GM23338 (cell line): ENCODE data around the gene XPNPEP1. TPM values are rescaled to one million over a fixed set of nuclear protein-coding genes. Genes with fewer than 3 reads are reported as not detected.

Experiments
- ATAC-seq: fragments of 200-7000 bp; cut with Tn5 transposase; 3 replicates; pipeline ENCODE4 v1.9.1; 2020
- DNase-seq: peaks from one replicate; pipeline ENCODE4 v3.0.0-alpha.2; 2015; ENCODE audit warnings: low spot score
- H2AFZ ChIP-seq: fragments of 200-600 bp; sonication (generic); 2 replicates; pipeline ENCODE4 v1.8.0; 2016; ENCODE audit warnings: antibody characterized with exemption, mild to moderate bottlenecking, moderate library complexity
- H3F3A ChIP-seq: fragments of 200-600 bp; sonication (generic); replicated peaks from 2 replicates; pipeline ENCODE4 v1.8.0; 2017; ENCODE audit warnings: antibody characterized with exemption, mixed run types, low read depth
- H3K27ac ChIP-seq: fragments of 200-600 bp; sonication (generic); 2 replicates; pipeline ENCODE4 v1.6.1; 2016; ENCODE audit warnings: low read depth
- H3K27me3 ChIP-seq: fragments of 200-600 bp; sonication (generic); 2 replicates; pipeline ENCODE4 v1.8.0; 2016; ENCODE audit warnings: mild to moderate bottlenecking, mixed run types, moderate library complexity; ENCODE audit not compliant: insufficient read depth
- H3K36me3 ChIP-seq: fragments of 200-600 bp; sonication (generic); 2 replicates; pipeline ENCODE4 v1.8.0; 2016; ENCODE audit warnings: mild to moderate bottlenecking; ENCODE audit not compliant: insufficient read depth
- H3K4me1 ChIP-seq: fragments of 200-600 bp; sonication (generic); 2 replicates; pipeline ENCODE4 v1.8.0; 2016; ENCODE audit warnings: mild to moderate bottlenecking, moderate library complexity; ENCODE audit not compliant: insufficient read depth
- H3K4me2 ChIP-seq: fragments of 200-600 bp; sonication (generic); 2 replicates; pipeline ENCODE4 v1.7.1; 2017; ENCODE audit warnings: mixed run types
- H3K4me3 ChIP-seq: fragments of 200-600 bp; sonication (generic); 2 replicates; pipeline ENCODE4 v1.6.1; 2016; ENCODE audit warnings: mixed run types
- H3K79me2 ChIP-seq: fragments of 200-600 bp; sonication (generic); replicated peaks from 2 replicates; pipeline ENCODE4 v1.8.0; 2017; ENCODE audit warnings: mild to moderate bottlenecking; ENCODE audit not compliant: insufficient read depth
- H3K9me2 ChIP-seq: fragments of 200-600 bp; sonication (generic); 2 replicates; pipeline ENCODE4 v1.8.0; 2017; ENCODE audit not compliant: insufficient read depth
- H4K20me1 ChIP-seq: fragments of 200-600 bp; sonication (generic); replicated peaks from 2 replicates; pipeline ENCODE4 v1.8.0; 2017; ENCODE audit warnings: mild to moderate bottlenecking; ENCODE audit not compliant: insufficient read depth
- H3K27ac Mint-ChIP-seq: 2 replicates; pipeline ENCODE4 v1.8.0; 2020; ENCODE audit warnings: inconsistent platforms, mild to moderate bottlenecking, moderate library complexity, mixed read lengths
- H3K27me3 Mint-ChIP-seq: 3 replicates; pipeline ENCODE4 v1.8.0; 2022; ENCODE audit warnings: low read depth, mild to moderate bottlenecking, moderate library complexity, mixed read lengths, inconsistent platforms; ENCODE audit not compliant: insufficient read depth, poor library complexity
- H3K36me3 Mint-ChIP-seq: 3 replicates; pipeline ENCODE4 v1.8.0; 2021; ENCODE audit warnings: low read depth, mild to moderate bottlenecking, inconsistent platforms, moderate library complexity, mixed read lengths
- H3K4me1 Mint-ChIP-seq: 3 replicates; pipeline ENCODE4 v1.8.0; 2020; ENCODE audit warnings: mild to moderate bottlenecking, inconsistent platforms, mixed read lengths
- H3K4me3 Mint-ChIP-seq: 3 replicates; pipeline ENCODE4 v1.8.0; 2021; ENCODE audit warnings: moderate library complexity, mild to moderate bottlenecking, inconsistent platforms, mixed read lengths
- H3K9me3 Mint-ChIP-seq: 3 replicates; pipeline ENCODE4 v1.8.0; 2020; ENCODE audit warnings: moderate library complexity, mild to moderate bottlenecking, inconsistent platforms, mixed read lengths
- CREB1 ChIP-seq: fragments of 250-450 bp; sonication (Bioruptor Pico); IDR thresholded peaks from 2 replicates; pipeline ENCODE4 v1.5.0; 2020; ENCODE audit warnings: low read depth, mild to moderate bottlenecking, moderate library complexity
- ETS1 ChIP-seq: IDR thresholded peaks from 2 replicates; pipeline ENCODE4 v1.6.1; 2016; ENCODE audit warnings: antibody characterized with exemption
- EZH2 ChIP-seq: fragments of 200-600 bp; sonication (generic); IDR thresholded peaks from one replicate; pipeline ENCODE4 v1.8.0; 2017; ENCODE audit warnings: antibody characterized with exemption, mild to moderate bottlenecking, low read depth; ENCODE audit not compliant: unreplicated experiment
- EZH2phosphoT487 ChIP-seq: fragments of 200-600 bp; sonication (generic); IDR thresholded peaks from one replicate; pipeline ENCODE4 v1.8.1; 2018; ENCODE audit warnings: antibody characterized with exemption; ENCODE audit not compliant: unreplicated experiment
- JUNB ChIP-seq: IDR thresholded peaks from one replicate; pipeline ENCODE4 v1.6.1; 2016; ENCODE audit warnings: antibody characterized with exemption; ENCODE audit not compliant: unreplicated experiment
- NANOG ChIP-seq: IDR thresholded peaks from 2 replicates; pipeline ENCODE4 v1.6.1; 2016; ENCODE audit warnings: antibody characterized with exemption, borderline replicate concordance
- POLR2AphosphoS5 ChIP-seq: IDR thresholded peaks from 2 replicates; pipeline ENCODE4 v1.6.1; 2016; ENCODE audit warnings: antibody characterized with exemption, low read depth
- STAT1 ChIP-seq: IDR thresholded peaks from one replicate; pipeline ENCODE4 v1.6.1; 2016; ENCODE audit warnings: antibody characterized with exemption; ENCODE audit not compliant: unreplicated experiment
- ZNF114 ChIP-seq: fragments of 250-450 bp; sonication (Bioruptor Pico); IDR thresholded peaks from 2 replicates; pipeline ENCODE4 v1.5.0; 2020; ENCODE audit warnings: mild to moderate bottlenecking, moderate library complexity
- ZNF331 ChIP-seq: fragments of 250-450 bp; sonication (Bioruptor Pico); IDR thresholded peaks from 2 replicates; pipeline ENCODE4 v1.5.0; 2020; ENCODE audit warnings: low read depth, mild to moderate bottlenecking, moderate library complexity
- polyA plus RNA-seq: library from polyadenylated mRNA; unstranded; fragments of >200 nt; fragmentation: Nextera tagmentation; extraction: Ambion mirVana; gene quantifications from 2 replicates; pipeline ENCODE4 v1.2.1, GENCODE V29; 2016
- total RNA-seq: library from RNA; depleted of rRNA; stranded (reverse); fragments of >200 nt; shearing (Covaris generic); gene quantifications from 2 replicates; pipeline ENCODE4 v1.2.3, GENCODE V29; 2014
- TF ChIP-seq, protein P1 (sequence below): IDR thresholded peaks from one replicate; pipeline ENCODE4 v1.6.1; 2018; ENCODE audit warnings: antibody characterized with exemption; ENCODE audit not compliant: unreplicated experiment
- TF ChIP-seq, protein P2 (sequence below), 2 experiments: fragments of 200-600 bp in 1 of 2; sonication (generic) in 1 of 2; conservative IDR thresholded peaks; 2 replicates each; pipeline versions ENCODE4 v1.5.1 to v1.6.1; 2016 to 2017; ENCODE audit warnings: antibody characterized with exemption in 2 of 2, low read depth in 2 of 2, mild to moderate bottlenecking in 2 of 2, moderate library complexity in 1 of 2

The XPNPEP1 gene
- total and polyA plus RNA-seq, 2 experiments from 2014 or later = 17.5 to 55.8 TPM

- ATAC-seq (no peak), DNase-seq (no peak)
- H3K9me2 ChIP-seq = no peaks in the 10 kb centered on the region
- Mint-ChIP-seq H3K4me1 (peaks cover 21% of the 10 kb centered on the region), H3K4me3 (no peak overlapping the region), H3K27me3 (peaks cover 3% of the 10 kb centered on the region), H3K36me3 (peaks cover 5% of the 10 kb centered on the region; the same call in 2 of the 3 replicates), H3K9me3 (no peaks in the 10 kb centered on the region), H3K27ac (no peak overlapping the region)
- no peaks in the 10 kb centered on the region for H3K27me3 ChIP-seq
- no peaks in the 10 kb centered on the region for H3F3A ChIP-seq
- no peak overlapping the region for H3K4me3 ChIP-seq
- no peak overlapping the region; the same call in 1 of the 2 replicates for H3K4me2 ChIP-seq
- no peak overlapping the region for H3K27ac ChIP-seq
- no peaks in the 10 kb centered on the region for H4K20me1 ChIP-seq
- no peaks in the 10 kb centered on the region for H3K36me3 ChIP-seq
- H2AFZ ChIP-seq = no peak overlapping the region
- peaks cover 47% of the 10 kb centered on the region for H3K79me2 ChIP-seq
- no peak for TF ChIP-seq ZNF114
- H3K4me1 ChIP-seq = peaks cover 10% of the 10 kb centered on the region; the same call in 1 of the 2 replicates
Measured at GRCh38 chr10:109915566-109915965, 7.7 kb downstream of the XPNPEP1 start.

DNA sequence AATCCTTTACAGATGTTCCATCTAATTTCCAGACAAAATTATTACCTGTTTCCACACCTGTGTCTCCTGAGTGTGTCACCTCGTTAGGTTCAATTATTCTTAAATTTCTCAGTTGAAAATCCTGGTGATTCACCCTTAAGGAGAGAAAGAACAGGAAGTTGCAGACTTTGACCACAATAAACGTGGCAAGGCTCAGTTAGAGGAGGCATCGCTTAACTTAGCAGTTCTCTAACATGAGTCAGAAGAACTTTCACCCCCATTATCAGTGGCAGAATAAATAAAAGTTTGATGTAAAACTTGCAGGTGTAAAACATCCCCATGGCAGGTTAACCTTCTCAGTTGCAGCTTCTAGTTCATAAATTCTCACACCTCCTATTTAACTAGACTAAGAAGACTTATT lies 8.3 kb downstream of the XPNPEP1 start:
- no peaks in the 10 kb centered on the region for H3F3A ChIP-seq
- Mint-ChIP-seq H3K4me3 (no peak overlapping the region), H3K27me3 (peaks cover 3% of the 10 kb centered on the region), H3K9me3 (no peaks in the 10 kb centered on the region), H3K4me1 (peaks cover 21% of the 10 kb centered on the region), H3K36me3 (peaks cover 5% of the 10 kb centered on the region; the same call in 2 of the 3 replicates), H3K27ac (no peak overlapping the region)
- peaks cover 10% of the 10 kb centered on the region; the same call in 1 of the 2 replicates for H3K4me1 ChIP-seq
- no peaks in the 10 kb centered on the region; the same call in 1 of the 2 replicates for H4K20me1 ChIP-seq
- H2AFZ ChIP-seq = no peak overlapping the region
- no peak for ATAC-seq
- H3K9me2 ChIP-seq = no peaks in the 10 kb centered on the region
- TF ChIP-seq POLR2AphosphoS5 = no peak
- TF ChIP-seq EZH2 = no peak
- TF ChIP-seq CREB1 (CRISPR knock-in tag) = no peak
- TF ChIP-seq, protein P1, sequence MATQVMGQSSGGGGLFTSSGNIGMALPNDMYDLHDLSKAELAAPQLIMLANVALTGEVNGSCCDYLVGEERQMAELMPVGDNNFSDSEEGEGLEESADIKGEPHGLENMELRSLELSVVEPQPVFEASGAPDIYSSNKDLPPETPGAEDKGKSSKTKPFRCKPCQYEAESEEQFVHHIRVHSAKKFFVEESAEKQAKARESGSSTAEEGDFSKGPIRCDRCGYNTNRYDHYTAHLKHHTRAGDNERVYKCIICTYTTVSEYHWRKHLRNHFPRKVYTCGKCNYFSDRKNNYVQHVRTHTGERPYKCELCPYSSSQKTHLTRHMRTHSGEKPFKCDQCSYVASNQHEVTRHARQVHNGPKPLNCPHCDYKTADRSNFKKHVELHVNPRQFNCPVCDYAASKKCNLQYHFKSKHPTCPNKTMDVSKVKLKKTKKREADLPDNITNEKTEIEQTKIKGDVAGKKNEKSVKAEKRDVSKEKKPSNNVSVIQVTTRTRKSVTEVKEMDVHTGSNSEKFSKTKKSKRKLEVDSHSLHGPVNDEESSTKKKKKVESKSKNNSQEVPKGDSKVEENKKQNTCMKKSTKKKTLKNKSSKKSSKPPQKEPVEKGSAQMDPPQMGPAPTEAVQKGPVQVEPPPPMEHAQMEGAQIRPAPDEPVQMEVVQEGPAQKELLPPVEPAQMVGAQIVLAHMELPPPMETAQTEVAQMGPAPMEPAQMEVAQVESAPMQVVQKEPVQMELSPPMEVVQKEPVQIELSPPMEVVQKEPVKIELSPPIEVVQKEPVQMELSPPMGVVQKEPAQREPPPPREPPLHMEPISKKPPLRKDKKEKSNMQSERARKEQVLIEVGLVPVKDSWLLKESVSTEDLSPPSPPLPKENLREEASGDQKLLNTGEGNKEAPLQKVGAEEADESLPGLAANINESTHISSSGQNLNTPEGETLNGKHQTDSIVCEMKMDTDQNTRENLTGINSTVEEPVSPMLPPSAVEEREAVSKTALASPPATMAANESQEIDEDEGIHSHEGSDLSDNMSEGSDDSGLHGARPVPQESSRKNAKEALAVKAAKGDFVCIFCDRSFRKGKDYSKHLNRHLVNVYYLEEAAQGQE = no peak
- TF ChIP-seq ZNF331 = no peak
- TF ChIP-seq STAT1 = no peak
- TF ChIP-seq, protein P2, sequence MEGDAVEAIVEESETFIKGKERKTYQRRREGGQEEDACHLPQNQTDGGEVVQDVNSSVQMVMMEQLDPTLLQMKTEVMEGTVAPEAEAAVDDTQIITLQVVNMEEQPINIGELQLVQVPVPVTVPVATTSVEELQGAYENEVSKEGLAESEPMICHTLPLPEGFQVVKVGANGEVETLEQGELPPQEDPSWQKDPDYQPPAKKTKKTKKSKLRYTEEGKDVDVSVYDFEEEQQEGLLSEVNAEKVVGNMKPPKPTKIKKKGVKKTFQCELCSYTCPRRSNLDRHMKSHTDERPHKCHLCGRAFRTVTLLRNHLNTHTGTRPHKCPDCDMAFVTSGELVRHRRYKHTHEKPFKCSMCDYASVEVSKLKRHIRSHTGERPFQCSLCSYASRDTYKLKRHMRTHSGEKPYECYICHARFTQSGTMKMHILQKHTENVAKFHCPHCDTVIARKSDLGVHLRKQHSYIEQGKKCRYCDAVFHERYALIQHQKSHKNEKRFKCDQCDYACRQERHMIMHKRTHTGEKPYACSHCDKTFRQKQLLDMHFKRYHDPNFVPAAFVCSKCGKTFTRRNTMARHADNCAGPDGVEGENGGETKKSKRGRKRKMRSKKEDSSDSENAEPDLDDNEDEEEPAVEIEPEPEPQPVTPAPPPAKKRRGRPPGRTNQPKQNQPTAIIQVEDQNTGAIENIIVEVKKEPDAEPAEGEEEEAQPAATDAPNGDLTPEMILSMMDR (conservative IDR thresholded peaks at IDR 0.05; ENCODE audit: low read depth in 2 of 2) = no peak
- TF ChIP-seq NANOG = no peak
- no peak for TF ChIP-seq ZNF114
- TF ChIP-seq EZH2phosphoT487 = no peak
- no peak for TF ChIP-seq ETS1
- no peak for TF ChIP-seq JUNB
- peaks cover 45% of the 10 kb centered on the region for H3K79me2 ChIP-seq
- H3K27ac ChIP-seq = no peak overlapping the region
- H3K4me3 ChIP-seq = no peak overlapping the region
- H3K36me3 ChIP-seq = no peaks in the 10 kb centered on the region
- no peak overlapping the region for H3K4me2 ChIP-seq
- H3K27me3 ChIP-seq = no peaks in the 10 kb centered on the region
- no peak for DNase-seq
